GM21447 (cell line): Measurements from ENCODE around the gene WDR7.

Source experiments
- ATAC-seq: cut with Tn5 transposase; IDR thresholded peaks from one replicate; pipeline ENCODE4 v1.9.1; 2021; ENCODE audit not compliant: unreplicated experiment

WDR7 gene

DNA sequence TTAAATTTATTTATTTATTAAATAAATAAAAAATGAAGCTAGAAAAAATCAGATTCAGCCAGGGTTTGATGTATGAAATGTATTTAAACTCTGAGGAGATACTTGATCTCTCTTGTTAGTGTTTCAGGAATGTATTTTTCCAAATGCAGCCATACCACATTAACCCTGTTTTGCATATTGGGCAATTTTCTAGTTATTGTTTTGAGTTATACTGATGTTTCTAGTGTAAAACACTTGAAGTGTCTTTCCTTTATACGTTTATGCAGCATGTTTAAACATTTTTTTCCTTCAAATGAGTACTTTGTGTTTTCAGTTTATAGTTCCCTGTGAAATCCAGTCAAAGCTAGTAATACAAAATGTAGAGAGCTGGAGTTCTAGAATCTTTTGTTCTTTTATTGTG lies 69.9 kb downstream of the WDR7 start:
- ATAC-seq = no peak

DNA sequence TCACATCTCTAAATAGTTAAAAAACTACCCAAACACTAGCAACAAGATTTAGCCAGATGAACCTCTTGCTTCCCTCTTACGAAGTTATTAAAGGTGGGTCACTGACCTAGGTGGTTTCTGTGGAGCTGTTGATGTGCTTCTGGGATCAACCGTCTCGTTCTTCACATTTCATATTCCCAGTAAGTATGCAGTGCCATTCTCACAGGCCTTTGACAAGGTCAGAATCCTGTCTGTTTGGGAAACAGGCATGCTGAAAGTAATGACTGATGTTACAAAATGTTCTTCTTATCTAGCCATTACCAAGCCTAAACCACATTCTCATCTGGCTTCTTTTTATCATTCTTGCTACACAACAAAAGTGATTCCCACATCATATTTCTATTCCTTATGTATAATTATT lies 70.3 kb downstream of the WDR7 start:
- ATAC-seq = no peak

DNA sequence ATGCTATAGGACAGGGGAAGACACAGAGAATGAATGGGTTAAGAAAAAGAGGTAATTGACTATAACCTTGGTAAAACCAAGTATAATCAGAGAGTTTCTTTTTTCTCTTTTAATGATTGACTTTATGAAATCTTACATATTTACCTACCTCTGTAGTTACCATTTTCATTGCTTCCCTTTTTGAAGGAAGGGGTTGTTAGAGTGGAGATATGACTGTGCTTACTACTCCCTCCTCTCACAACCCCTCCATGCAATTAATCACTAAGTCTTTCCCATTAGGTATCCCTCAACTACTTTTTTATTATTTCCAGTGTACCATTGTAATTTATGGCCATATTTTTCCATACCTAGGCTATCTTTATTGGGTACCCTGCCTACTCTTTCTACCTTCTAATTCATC lies 71.4 kb downstream of the WDR7 start:
- ATAC-seq = no peak

DNA sequence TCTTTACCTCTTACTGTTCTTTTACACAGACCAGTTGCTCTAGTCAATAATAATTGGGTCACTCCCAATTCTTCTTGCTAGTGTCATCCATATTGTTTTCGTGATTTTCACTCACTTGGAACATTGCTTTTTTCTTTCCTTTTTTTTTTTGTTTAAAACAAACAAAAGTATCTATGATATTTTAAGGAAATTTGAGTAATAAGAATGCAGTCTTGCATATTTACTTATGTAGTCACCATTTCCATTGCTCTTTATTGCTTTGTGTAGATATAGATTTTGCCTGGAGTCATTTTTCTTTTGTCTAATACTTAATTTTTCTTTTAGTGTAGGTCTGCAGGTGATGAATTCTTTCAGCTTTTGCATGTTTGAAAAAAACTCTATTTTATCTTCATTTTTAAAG lies 71.9 kb downstream of the WDR7 start:
- no peak for ATAC-seq

DNA sequence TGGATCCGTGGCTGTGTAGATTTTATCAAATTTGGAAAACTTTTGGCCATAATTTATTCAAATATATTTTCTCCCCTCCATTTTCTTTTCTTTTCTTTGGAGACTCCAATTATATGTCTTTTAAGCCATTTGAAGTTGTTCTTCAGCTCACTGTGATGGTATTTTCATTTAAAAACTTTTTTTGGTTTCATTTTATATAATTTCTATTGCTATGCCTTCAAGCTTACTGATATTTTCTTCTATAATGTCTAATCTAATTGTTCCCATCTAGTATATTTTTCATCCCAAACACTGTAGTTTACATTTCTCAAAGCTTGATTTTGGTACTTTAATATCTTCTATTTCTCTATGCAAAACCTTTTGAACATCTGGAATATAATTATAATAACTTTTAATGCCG lies 72.5 kb downstream of the WDR7 start:
- no peak for ATAC-seq

DNA sequence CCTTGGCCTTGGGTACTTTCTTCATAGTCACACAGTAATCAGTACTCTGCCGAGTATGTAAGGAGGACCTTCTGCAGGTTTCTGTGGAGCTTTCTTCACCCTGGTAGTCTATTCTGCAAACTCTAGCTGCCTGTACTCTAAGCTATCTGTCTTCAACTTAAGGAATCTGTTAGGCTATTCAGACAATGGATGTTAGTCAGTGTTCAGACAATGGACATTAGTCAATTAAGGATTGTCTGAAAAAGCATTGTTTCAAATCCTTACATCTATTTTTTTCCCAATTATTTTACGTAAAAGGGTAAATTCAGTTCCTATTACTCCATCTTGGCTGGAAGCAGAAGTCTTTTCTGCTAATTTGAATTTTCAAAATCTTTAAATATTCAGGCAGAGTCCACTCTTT lies 75.7 kb downstream of the WDR7 start:
- ATAC-seq = no peak

DNA sequence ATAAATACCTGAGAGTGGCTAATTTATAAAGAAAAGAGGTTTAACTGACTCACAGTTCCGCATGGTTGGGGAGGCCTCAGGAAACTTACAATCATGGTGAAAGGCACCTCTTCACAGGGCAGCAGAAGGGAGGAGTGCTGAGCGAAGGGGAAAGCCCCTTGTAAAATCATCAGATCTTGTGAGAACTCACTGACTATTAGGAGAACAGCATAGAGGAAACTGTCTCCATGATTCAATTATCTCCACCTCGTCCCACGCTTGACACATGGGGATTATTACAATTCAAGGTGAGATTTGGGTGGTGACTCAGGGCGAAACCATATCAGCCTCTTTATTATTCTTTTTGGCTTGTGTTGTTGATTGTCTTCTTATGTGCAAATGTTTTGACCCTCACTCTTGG lies 76.2 kb downstream of the WDR7 start:
- ATAC-seq = no peak

DNA sequence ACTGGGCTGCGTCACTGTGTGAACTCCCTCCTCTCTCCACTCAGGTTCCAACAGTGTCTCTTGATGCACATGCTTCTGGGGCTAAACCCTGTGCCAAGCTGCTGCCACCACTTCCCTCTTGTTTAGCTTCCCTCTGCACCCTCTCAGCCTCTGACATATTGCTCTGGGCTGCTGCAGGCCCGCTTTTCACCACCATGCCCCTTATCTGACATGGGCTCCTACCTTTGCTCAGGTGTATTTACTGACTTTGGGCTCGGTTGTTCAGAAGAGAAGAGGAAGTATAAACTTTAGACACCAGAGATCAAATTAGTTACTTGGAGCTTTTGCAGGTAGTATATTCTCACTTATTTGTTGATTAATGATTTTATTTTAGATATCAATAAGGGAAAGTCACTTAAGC lies 77.6 kb downstream of the WDR7 start:
- no peak for ATAC-seq

DNA sequence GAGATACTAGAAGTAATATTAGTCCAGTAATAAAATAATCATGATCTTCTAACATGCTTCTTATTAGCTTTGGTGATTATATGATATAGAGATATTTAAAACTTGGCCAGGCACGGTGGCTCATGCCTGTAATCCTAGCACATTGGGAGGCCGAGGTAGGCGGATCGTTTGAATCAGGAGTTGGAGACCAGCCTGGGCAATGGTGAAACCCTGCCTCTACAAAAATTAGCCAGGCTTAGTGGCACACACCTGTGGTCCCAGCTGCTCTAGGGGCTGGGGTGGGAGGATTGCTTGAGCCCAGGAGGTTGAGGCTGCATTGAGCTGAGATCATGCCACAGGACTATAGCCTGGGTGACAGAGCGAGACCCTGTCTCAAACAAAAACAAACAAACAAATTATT lies 87.0 kb downstream of the WDR7 start:
- ATAC-seq = no peak

DNA sequence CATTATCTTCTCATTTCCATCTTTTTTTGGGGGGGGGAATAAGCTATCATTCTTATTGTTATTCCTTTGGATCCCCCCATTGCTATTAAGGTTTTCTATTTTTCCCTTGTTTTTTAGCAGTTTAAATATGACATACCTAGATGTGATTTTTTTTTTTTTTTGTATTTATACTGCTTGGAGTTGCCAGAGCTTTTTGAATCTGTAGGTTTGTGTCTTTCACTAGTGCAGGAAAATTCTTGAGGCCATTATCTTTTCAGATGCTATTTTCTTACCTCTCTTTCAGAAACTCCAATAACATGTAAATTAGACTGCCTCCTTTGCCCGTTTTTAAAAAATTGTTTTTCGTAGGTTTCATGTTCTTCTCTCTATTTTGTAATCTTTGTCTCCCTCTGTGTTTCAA lies 88.6 kb downstream of the WDR7 start:
- no peak for ATAC-seq

DNA sequence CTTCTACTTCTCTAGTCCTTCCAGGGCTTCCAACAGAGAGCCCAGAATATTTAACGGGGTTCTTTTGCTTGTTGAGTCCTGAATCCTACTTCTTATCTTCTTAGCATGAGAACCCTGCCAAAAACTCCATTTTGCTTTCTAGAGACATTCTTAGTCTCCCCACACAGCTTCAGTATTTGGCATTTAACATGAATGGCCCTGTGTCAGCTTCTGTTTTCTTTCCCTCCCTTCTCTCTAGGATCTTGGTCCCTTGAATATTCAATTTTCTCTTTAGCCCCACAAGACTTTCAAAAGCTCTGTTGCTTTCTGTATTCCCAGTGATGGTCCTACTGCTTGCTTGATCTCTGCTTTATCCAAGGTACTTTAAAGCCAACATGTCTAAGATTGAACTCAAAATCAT lies 89.5 kb downstream of the WDR7 start:
- ATAC-seq = no peak

DNA sequence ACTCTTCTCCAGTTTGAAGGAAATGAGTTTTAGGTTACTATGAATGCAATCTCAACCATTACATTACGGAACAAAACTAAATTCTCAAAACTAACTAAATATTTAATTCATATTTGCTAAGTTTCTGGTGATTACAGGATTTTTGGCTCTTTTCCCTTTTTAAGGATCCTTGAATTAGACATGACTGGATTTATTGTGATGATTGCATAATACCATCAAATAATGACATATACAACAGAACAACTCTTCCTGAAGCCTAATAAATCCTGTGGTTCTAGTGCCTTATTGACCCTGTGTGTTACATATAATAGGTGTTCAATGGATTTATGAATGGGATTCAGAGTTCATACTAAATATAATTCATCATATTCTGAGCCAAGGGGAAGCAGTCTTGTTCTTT lies 90.5 kb downstream of the WDR7 start:
- no peak for ATAC-seq

DNA sequence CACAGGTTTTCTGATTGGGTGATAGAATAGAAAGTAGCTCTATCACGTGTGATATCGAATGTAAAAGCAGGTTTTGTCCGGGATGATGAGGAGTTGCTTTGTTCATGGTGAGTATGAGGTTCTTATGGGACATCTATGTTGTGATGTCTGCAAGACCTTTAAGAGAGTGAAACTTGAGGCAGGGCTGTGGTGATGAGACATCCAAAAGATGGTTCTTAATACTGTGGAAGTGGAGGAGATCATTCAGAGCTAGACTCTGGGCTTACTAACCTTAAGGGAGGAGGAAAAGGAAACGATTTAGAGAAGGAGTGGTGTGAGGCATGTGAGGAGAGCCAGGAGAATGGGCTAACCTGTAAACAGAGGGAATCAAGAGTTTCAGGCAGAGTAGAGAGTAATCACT lies 92.0 kb downstream of the WDR7 start:
- ATAC-seq = no peak

DNA sequence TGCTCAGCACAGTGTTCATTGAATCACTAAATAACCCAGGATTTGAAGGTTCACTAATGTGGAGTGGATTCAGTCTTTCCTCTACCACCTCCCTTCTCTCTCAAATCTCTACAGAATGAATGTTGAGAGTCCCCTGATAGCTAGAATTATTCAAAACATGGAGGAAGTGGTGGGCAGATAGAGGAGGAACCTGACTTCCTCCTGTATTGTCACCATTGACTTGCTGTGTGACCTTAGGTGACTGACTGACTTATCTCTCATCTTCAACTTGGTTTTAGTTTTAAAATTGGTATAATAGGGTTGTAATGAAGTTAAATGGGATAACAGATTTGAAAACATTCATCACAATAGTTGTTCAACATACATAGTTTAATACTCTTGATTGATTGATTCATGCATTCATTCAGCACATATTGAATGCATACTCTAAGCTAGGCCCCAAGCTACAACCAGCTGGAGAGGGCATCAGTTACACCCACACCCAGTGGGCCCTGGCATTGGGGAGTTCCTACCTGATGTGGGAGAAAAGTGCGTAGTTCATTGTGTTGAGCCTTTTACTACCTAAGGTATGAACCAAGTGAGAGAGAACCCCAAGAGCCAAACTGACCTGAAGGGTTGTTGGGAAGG lies 96.0 kb downstream of the WDR7 start:
- no peak for ATAC-seq

DNA sequence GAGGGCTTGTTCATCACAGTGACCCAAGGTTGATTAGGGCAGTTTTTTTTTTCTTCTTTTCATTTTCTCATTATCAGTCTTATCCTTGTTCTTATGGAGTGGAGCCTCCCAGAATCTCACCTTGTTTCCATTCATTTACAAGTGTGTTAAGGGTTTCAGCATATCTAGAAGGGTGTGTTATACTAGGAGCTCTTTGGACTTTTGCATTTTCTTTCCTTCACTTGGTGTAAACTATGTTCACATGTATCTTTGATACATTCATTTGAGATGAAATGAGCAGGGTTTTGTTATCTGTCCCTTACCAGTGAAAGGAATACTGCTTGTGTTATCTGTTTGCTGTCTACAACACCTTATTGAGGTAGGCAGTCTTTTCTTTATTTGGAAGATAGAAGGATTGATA lies 96.7 kb downstream of the WDR7 start:
- ATAC-seq = no peak

DNA sequence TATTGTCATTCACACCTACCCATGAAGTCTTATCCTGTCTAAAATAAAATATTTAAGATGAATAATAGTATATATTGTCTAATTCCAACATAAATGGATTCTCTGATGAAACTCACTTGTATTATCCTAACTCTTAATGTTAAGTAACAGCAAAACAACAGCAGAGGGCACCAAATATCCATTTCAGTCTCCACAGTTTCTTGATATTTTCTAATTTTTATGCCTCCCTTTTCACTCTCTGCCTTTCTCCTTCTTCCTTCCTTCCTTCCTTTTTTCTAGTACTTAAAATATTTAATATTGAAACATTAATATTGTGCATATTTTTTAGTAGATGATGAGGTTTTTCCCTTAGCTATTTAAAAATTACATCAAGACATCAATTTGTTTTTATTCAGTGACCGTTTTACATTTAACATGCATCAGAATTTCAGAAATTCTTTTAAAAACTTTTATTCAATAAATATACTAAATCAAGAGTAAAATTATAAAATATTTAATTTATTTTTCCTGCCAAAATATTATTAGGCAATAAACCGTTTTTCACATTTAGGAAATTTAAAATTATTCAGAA lies 97.6 kb downstream of the WDR7 start:
- ATAC-seq = no peak

DNA sequence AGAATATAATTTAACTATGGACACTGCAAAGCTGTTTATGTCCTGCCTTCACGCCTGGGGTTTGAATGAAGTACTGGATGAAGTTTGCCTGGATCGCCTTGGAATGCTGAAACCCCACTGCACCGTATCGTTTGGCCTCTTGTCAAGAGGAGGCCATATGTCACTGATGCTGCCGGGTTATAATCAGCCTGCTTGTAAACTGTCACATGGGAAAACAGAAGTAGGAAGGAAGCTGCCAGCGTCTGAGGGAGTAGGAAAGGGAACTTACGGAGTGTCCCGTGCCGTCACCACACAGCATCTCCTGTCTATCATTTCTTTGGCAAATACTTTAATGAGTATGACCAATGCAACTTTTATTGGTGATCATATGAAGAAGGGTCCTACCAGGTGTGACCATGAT lies 105.8 kb downstream of the WDR7 start:
- no peak for ATAC-seq

DNA sequence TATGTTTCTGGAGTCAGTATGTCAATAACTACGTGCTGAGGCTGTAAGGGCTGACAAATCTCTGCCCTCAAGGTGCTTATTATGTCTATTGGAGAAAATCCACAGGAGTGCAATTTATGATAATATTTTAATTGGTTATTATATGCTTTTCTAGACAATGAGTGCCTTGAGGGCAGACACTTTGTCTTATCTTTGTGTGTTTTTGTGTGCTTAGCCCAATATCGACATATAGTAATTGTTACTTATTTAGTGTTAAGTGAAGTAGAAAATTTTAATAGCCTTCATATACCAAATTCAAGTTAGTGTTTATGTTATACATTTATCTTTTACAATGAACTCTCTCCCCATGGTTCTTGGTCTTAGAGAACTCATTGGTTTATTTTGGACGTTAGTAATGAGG lies 118.9 kb downstream of the WDR7 start:
- ATAC-seq = no peak

DNA sequence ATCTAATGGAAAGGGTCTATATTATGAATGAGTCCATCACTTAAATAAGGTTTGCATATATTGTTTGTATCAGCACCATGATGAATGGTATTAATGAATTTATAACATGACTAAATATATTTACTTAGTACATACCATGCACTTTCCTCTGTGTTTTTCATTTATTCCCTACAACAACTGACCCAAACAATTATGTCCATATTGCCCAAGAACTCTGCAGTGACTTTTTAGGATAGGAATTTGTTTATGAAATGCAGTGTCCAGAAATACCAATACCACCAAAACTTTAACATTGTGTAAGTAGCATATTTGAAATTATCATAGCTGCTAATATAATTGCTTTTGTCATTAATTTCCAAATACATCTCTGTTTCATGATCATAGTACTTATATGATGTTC lies 119.7 kb downstream of the WDR7 start:
- no peak for ATAC-seq

DNA sequence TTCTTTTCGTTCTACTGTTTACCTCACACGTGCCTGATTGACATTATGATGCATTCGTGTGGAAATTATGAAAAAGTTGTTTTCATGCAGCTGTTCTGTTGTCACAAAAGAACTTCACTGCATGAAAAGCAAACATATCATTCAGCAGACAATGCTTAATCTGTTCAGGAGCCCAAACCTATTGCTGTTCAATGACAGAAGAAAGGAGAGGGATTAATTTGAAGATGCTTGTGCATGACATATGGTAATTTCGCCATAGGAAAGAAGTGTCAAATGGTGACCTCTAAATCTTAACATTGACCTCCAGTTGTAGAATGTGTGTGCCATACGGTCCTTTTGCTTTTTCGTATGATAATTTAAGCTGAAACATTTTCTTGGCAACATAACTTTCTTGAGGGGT lies 124.5 kb downstream of the WDR7 start:
- ATAC-seq = no peak

DNA sequence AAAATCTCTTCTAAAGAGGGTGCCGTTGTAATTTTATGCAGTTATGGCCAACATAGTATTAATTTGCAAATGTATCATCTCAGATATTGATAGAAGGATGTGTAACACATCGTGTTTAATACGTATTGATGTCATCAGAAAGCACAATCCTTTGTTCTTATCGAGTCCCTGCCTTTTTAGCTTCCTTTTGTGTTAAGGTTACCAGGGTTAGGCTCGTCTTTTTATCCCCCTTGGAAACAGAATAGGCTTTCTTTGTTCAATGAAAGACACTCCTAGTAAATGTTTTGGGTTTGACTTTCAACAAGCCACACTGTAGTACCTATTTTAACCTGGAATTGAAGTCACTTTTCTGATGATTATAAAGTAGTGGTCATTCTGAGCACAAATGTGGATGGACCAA lies 136.2 kb downstream of the WDR7 start:
- no peak for ATAC-seq

DNA sequence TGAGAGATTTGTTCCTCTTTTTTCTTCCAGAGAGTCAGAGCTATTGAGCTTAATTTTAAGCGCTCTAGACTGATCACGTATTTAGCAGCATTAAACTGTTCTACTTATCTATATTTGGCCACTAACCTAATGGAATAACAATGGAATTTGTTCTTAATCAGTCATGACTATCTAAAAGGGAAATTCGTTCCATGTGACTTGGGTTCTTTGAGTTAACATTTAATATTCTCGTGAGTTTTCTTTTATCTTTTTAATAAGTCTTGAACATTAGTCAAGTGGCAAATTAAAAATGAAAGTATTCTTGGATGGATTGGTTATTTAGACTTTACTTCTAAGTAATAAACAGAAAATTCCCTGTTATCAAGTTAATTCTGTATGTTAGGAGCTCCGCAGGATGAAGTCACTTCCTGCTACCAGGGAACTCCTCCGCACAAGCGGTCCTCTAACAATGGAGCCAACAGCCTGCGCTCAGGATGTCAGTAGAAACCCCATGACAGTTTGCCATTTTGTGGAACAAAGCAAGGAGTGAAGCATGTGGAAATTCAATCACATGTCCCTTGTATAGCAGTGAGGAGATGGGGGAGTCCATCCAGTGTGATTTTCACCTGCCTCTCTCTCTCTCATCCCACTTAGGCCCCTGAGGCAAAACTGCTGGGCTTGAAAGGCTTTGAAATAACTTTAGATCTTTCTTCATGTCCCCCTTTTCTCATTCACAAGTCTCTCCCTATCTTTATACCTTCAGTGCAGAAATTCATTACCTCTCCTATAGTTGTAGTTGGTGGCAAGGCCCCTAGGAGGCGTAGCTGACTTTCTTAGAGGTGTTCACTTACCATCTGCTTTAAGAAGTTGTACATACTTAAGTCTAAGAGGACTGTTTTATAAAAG lies 138.1 kb downstream of the WDR7 start:
- no peak for ATAC-seq

DNA sequence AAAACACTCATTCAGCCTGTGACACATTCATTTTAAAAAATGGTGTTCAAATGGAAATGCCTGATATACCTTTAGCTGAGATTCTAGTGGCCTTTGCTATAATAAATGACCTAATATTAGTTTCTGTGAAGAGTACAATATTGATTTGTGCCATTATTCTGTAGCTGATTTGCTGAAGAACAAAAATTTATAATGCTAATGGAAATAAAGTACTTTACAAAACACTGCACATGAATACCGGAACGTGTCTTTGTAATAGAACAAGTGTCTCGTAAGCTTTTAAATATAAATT lies 138.7 kb downstream of the WDR7 start:
- ATAC-seq = no peak
